ENCODE data around the gene TRPM8.
"Not testable (repeated sequence)": the region's sequence is repeated elsewhere in the genome, so short reads cannot be mapped to it uniquely, and the experiment has no call there.

Gene TRPM8

DNA sequence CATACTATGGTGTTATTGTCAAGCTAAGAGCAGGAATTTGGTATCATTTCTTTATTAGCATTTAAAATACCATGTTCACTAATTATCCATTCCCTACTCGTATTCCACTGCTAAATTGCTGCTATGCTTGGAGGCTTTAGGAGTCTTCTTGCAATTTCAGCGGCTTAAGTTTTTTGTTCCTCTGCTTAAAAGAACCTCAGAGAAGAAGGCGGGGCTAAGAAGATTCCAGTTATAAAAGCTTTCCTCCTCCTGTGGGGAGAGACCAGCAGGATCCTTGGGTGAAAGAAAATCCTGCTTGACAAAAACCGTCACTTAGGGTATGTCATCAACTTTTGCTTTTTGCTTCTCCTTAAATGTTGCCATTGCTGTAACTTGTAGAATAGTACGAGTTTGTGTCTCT lies at the start of gene TRPM8:
Gene TRPM8 (plus strand): TSS at position 258 of the 400 bp plus-strand sequence. CDS start 9,165 bp downstream, outside the sequence.
- DNase-seq (ENCODE audit: low read depth in 3 of 3), result no peak

DNA sequence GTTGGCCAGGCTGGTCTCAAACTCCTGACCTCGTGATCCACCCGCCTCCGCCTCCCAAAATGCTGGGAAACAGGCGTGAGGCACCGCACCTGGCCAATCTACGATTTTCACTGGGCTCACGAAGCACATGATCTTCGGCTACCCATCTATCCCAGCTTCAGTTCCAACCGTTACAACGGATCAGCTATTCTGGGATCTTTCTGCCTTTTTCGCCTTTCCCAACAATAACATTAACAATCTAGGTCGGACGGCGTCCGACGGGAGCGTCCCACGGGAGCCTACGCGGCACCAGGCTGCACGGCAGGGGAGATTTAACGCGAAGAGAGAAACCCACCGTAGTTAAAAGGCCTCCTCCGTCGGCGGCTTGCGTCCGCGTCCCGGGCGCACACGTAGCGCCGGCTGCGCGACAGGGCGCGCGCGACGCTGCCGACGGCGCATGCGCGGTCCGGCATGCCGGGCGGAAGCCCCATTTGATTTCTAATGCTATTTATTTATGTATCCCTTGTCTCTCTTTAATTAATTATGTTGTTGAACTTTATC lies 49.1 kb upstream of the TRPM8 start, which contains the start of gene MSL3B:
Gene MSL3B (minus strand): TSS at position 394 of the 540 bp plus-strand sequence.
- peak; percentile 20 to 44 (median 24) for DNase-seq (ENCODE audit: low read depth in 3 of 3)

DNA sequence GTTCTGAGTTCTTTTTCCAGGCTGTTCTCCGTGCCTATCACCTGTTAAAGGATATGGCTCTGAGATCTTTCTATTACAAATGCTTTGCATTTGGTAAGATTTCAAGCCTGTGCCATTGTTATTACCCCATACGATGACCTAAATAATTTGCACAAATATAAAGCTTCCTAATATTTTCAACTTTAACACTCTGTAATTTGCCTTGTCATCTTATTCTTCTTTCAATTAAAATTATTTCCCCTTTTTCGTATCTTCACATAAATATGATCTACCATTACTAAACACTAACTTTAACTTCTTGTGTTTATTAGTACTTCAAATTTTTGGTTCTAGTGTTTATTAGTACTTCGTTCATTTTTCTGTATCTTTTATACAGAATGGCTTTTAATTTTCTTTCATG lies 45.7 kb upstream of the TRPM8 start:
- DNase-seq (ENCODE audit: low read depth in 3 of 3), result no peak

DNA sequence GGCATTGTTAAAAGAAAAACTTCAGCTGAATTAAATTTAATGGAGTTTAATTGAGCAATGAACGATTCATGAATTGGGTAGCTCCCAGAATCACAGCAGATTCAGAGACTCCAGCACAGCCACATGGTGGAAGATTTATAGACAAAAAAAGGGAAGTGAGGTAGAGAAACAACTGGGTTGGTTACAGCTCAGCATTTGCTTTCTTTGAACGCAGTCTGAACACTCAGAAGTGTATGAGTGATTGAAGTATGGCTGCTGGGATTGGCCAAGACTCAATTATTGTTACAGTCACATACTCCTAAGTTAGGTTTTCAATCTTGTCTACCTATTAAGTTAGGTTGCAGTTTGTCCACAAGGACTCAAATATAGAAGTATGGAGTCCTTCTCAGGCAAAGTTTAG lies 45.0 kb upstream of the TRPM8 start:
- not testable (repeated sequence) for DNase-seq (ENCODE audit: low read depth in 3 of 3)

- no peak for DNase-seq (ENCODE audit: low read depth in 3 of 3)
Observed at GRCh38 chr2:233882353-233882752, 34.8 kb upstream of the TRPM8 start.

DNA sequence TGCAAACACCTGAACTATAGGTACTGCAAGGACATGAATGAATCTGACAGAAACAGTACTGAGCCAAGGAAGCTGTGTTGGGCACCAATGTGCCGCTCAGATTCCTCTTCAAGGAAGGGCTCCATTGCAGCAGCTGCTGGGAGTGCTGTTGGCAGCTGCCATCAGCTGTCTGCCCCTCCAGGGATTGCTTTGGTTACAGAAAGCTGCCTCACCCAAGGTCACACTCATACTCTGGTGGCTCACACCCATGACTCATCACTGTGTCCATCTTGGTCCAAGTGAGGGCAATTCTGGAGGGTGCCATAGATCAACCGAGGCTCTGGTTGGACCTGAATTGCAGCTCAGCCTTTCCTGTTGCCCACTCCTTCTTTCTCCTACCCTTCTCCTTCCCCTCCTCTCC lies 24.4 kb upstream of the TRPM8 start:
- no peak for DNase-seq (ENCODE audit: low read depth in 3 of 3)

DNA sequence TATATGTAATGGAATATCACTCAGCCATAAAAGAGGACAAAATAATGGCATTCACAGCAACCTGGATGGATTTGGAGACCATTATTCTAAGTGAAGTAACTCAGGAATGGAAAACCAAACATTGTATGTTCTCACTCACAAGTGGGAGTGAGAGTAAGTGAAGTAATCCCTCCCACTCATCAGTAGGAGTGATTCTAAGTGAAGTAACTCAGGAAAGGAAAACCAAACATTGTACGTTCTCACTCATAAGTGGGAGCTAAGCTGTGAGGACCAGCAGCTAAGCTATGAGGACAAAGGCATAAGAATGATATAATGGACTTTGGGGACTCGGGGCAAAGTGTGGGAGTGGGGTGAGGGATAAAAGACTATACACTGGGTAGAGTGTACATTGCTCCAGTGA lies 20.9 kb upstream of the TRPM8 start:
- not testable (repeated sequence) for DNase-seq (ENCODE audit: low read depth in 3 of 3)

- no peak for DNase-seq (ENCODE audit: low read depth in 3 of 3)
Observed at GRCh38 chr2:233901367-233901766, 15.8 kb upstream of the TRPM8 start.

DNA sequence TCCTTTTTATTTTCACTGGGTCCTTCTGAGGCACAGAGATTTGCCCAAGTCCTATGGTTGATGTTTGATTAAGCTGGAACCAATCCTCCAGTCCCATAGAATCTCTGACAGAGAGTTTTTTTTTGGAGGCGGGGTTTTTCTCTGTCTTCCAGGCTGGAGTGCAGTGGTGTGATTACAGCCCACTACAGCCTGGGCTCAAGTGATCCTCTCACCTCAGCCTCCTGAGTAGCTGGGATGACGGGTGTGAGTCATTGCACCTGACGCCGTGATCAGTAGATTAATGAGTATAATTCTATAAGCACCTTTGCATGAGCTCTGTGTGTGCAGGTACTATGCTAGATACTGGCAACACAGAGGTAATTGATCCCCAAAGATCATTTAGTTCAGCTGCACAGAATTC lies 15.3 kb upstream of the TRPM8 start:
- no peak for DNase-seq (ENCODE audit: low read depth in 3 of 3)

DNA sequence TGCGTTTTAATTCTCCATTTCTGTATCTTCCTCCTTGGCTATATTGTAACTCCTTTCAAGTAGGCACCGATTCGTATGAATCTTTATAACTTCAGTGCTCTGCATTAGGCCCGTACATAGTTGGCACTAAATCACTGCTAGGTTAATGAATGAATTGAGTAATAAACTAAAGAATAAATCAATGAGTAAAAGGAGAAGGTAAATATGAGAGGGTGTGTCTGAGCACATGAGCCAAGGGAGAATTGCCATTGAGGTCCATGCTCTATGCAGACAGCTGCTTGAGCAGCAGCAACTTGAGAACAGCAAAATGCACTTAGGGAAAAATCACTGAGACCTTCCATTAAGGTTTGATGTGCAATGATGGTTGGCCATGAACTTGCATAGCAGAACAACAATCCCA lies 11.2 kb upstream of the TRPM8 start:
- DNase-seq (ENCODE audit: low read depth in 3 of 3), result no peak

DNA sequence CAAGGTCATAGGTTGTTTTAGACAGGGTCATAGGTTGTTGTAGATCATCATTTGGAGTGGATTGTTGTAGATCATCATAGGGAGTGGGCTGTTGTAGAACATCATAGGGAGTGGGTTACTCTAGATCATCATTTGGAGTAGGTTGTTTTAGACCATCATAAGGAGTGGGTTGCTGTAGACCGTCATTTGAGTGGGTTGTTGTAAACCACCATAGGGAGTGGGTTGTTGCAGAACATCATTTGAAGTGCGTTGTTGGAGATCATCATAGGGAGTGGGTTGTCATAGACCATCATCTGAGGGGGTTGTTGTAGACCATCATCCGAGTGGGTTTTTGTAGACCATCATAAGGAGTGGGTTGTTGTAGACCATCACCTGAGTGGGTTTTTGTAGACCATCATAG lies 9.5 kb upstream of the TRPM8 start:
- DNase-seq (ENCODE audit: low read depth in 3 of 3), result no peak

GRCh38 chr2:233912691-233913423 lies 4.3 kb upstream of the TRPM8 start:
- DNase-seq (ENCODE audit: low read depth in 3 of 3), result peak in 1 of 3 experiments; percentile 2

DNA sequence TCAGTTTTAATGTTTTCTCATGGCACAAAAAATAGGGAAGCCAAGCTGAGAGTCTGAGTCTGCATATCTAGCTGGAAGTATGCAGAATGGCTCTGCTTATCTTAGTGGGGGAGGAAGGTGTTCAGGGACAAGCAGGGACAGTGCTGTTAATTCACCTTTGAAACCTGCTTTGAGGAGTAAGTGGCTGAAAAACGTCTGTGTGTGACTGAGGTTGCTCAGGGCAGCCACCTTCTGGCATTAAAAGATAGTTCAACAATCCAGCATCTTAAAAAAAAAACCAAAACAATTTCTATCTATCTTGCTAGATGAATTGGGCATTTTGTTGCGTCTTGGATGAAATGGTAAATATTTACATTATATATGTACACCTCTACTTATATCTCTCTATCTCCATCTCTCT lies 2.0 kb upstream of the TRPM8 start:
- DNase-seq (ENCODE audit: low read depth in 3 of 3), result no peak

DNA sequence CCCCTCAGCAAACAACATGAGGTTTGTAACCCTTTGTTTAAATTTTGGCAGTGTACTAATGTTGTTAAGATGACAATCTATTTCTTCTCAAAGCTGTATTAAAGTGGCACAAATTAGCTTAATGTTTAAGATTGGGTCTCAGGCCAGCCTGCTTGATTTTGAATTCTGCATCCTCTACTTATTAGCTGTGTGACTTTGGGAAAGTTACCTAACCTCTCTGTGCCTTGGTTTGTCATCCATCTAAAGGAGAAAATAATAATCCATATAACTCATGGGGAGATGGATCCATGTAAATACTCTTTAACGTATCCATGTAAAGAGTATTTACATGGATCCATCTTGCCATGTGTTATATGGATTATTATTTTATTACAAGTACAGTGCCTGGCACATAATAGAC lies 2.1 kb downstream of the TRPM8 start:
- DNase-seq (ENCODE audit: low read depth in 3 of 3), result no peak

- DNase-seq (ENCODE audit: low read depth in 3 of 3), result no peak
Observed at GRCh38 chr2:233919938-233920337, 2.8 kb downstream of the TRPM8 start.

DNA sequence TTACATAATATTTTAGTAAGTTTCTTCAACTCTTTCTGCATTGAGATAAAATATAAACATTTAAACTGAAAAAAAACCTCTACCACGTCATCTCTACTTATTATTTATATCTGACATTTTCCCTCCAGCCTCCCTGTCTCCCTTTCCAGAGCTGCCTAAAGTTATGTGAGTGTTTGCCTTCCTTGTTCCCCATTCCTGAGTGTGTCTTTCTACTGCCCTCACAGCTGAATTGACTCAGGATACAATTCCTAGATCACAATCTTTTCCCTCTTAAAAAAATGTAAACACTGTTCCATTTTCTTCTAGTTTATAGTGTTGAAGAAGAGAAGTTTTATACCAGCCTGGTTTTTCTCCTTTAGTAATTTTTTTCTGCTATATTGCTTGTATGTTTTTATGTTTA lies 5.3 kb downstream of the TRPM8 start:
- DNase-seq (ENCODE audit: low read depth in 3 of 3), result no peak

GRCh38 chr2:233925402-233925801 lies 8.2 kb downstream of the TRPM8 start:
- no peak for DNase-seq (ENCODE audit: low read depth in 3 of 3)

GRCh38 chr2:233926806-233927205 lies 9.6 kb downstream of the TRPM8 start:
- no peak for DNase-seq (ENCODE audit: low read depth in 3 of 3)

DNA sequence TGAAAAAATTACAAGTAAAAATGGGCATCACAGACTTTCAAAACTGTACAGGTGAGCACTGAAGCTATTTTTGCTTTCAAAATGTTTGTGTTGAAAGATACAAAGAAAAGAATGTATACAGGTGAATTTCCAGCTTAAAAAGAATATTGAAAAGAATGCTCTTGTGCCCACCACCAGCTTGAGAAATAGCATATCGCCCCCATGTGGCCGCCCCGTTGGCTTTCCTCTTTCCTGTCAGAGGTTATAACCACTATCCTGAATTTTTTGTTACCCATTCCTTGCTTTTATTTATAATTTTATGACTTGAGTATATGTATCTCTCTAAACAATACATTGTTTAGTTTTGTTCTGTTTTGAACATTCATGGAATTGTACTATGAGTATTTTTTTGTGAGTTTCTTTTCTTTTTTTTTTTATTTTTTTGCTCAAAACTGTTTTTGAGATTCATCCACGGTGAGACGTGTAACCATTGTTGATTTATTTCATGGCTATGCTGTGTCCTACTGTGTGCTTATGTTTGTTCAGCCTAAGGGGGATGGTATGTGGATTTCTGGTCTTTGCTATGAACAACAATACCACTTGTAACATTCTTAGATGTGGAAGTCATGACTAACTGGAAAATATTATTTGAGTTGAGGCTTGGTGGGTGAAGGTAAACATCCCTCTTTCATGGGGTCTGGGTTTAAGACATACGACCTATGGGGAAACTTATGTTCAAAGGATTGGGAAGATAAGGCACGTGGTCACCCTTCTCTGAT lies 11.6 kb downstream of the TRPM8 start:
- DNase-seq (ENCODE audit: low read depth in 3 of 3), result peak in 1 of 3 experiments; percentile 30

GRCh38 chr2:233929352-233930022 lies 12.3 kb downstream of the TRPM8 start:
- DNase-seq (ENCODE audit: low read depth in 3 of 3), result no peak

DNA sequence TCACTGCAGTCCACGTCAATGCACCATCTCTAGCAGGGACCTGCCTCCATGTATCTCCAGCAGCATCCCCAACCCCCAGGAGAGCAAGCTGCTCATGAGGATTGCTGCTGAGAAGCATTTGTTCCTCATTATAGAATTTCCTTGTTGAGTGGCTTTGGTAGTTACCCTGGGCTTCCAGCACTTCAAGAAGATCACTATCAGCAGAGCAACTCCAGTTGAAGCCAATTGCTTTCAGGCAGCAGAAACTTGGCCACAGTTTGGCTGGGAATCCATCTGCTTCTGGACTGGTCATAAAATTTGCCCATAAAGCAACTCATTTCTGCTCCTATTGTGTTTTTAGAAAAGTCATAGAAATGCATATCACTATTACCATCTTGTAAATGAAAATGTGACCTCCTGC lies 17.4 kb downstream of the TRPM8 start:
- no peak for DNase-seq (ENCODE audit: low read depth in 3 of 3)

- no peak for DNase-seq (ENCODE audit: low read depth in 3 of 3)
Observed at GRCh38 chr2:233935426-233935825, 18.3 kb downstream of the TRPM8 start.

Data from stimulated activated CD4-positive, alpha-beta T cell treated with anti-CD3 and anti-CD28 coated beads, TNF-alpha, amount 100 ng/mL, for 24 hours (primary cell).